HepG2 (cell line): Measurements from ENCODE around the gene LTC4S. TPM values are rescaled to one million over a fixed set of nuclear protein-coding genes. Genes with fewer than 3 reads are reported as not detected.

ENCODE experiments used
- ATAC-seq: fragments of 200-7000 bp; cut with Tn5 transposase; 3 replicates; pipeline ENCODE4 v1.9.1; 2020; ENCODE audit warnings: mild to moderate bottlenecking, moderate library complexity
- BruUV-seq: library from RNA; stranded (reverse); fragments of 400-500 nt; replicated peaks from 2 replicates; lab custom pipeline; 2021; lab: Mats Ljungman, UMichigan
- CTCF ChIA-PET: fragments of 300-600 bp; formaldehyde crosslinking; extraction: SDS; loops from one replicate; lab custom pipeline; 2021; ENCODE audit warnings: low total read pairs, inconsistent platforms, low intra/inter-chr PET ratio; lab: Yijun Ruan, JAX
- POLR2A ChIA-PET: fragments of 350-600 bp; sonication (Branson Sonifier 250); formaldehyde crosslinking; loops from one replicate; lab custom pipeline; 2020; ENCODE audit warnings: antibody characterized with exemption, inconsistent platforms; lab: Yijun Ruan, JAX
- DNase-seq: peaks from one replicate; pipeline ENCODE4 v3.0.0-alpha.2; 2015; ENCODE audit warnings: low spot score
- FAIRE-seq: peaks from 3 replicates; lab custom pipeline; 2011; peaks lifted over from hg19 to GRCh38; lab: Jason Lieb, UNC
- H2AFZ ChIP-seq: one replicate; pipeline ENCODE4 v1.6.1; 2011; ENCODE audit warnings: low read length, inconsistent platforms
- H3K27ac ChIP-seq: fragments of 300-600 bp; 3 replicates; pipeline ENCODE4 v1.8.0; 2011; ENCODE audit warnings: mixed run types, mild to moderate bottlenecking, mixed read lengths, low read length, inconsistent platforms; ENCODE audit not compliant: insufficient read depth; ENCODE audit errors: extremely low read length
- H3K27me3 ChIP-seq, 2 experiments: fragments of 200-600 bp in 1 of 2; 2 replicates in 1 of 2; 3 replicates in 1 of 2; pipeline versions ENCODE4 v1.6.0 to v1.8.0; 2011; ENCODE audit warnings: low read length in 2 of 2, mild to moderate bottlenecking in 2 of 2, moderate library complexity in 2 of 2, inconsistent platforms in 1 of 2; ENCODE audit not compliant: insufficient read depth in 2 of 2, control insufficient read depth in 1 of 2
- H3K36me3 ChIP-seq, 2 experiments: fragments of 200-600 bp in 1 of 2; replicated peaks in 1 of 2; 2 replicates in 1 of 2; 3 replicates in 1 of 2; pipeline versions ENCODE4 v1.5.1 to v1.8.0; 2011; ENCODE audit warnings: low read length in 2 of 2, inconsistent platforms in 1 of 2; ENCODE audit not compliant: insufficient read depth in 2 of 2, control insufficient read depth in 1 of 2
- H3K4me1 ChIP-seq: 2 replicates; pipeline ENCODE4 v1.5.1; 2012; ENCODE audit warnings: low read length, inconsistent platforms; ENCODE audit not compliant: insufficient read depth
- H3K4me2 ChIP-seq: 2 replicates; pipeline ENCODE4 v1.6.0; 2011; ENCODE audit warnings: low read depth, low read length, inconsistent platforms
- H3K4me3 ChIP-seq, 3 experiments: fragments of 200-600 bp in 1 of 3; sonication (generic), shearing (Covaris generic) in 1 of 3; replicated peaks in 1 of 3; 2 replicates each; pipeline ENCODE4 v1.5.1; 2011 to 2016; ENCODE audit warnings: low read length in 3 of 3, inconsistent platforms in 2 of 3, low read depth in 2 of 3, mild to moderate bottlenecking in 2 of 3, control low read depth in 1 of 3, mixed read lengths in 1 of 3; ENCODE audit not compliant: insufficient read depth in 1 of 3
- H3K79me2 ChIP-seq: one replicate; pipeline ENCODE4 v1.6.1; 2011; ENCODE audit warnings: low read length, inconsistent platforms; ENCODE audit not compliant: insufficient read depth
- H3K9ac ChIP-seq: 2 replicates; pipeline ENCODE4 v1.6.0; 2011; ENCODE audit warnings: mild to moderate bottlenecking, low read depth, low read length, inconsistent platforms; ENCODE audit not compliant: insufficient read depth
- H3K9me3 ChIP-seq: 2 replicates; pipeline ENCODE4 v1.5.1; 2012; ENCODE audit warnings: mild to moderate bottlenecking, low read length
- H4K20me1 ChIP-seq: 2 replicates; pipeline ENCODE4 v1.6.0; 2011; ENCODE audit warnings: inconsistent platforms, mild to moderate bottlenecking, low read length, moderate library complexity; ENCODE audit not compliant: insufficient read depth
- AGO1 ChIP-seq: fragments of 200-400 bp; formaldehyde crosslinking; IDR thresholded peaks from 2 replicates; pipeline ENCODE4 v1.6.1; 2017; ENCODE audit warnings: mild to moderate bottlenecking, low read depth, low read length, moderate library complexity; ENCODE audit not compliant: poor library complexity, severe bottlenecking
- AGO2 ChIP-seq: fragments of 200-400 bp; formaldehyde crosslinking; optimal IDR thresholded peaks from 2 replicates; pipeline ENCODE3; 2017; ENCODE audit warnings: mild to moderate bottlenecking, low read depth, low read length, moderate library complexity
- POLR2A ChIP-seq, 2 experiments: IDR thresholded peaks; 2 replicates each; pipeline ENCODE4 v1.6.1; 2011; ENCODE audit warnings: low read depth in 2 of 2, low read length in 2 of 2, mild to moderate bottlenecking in 1 of 2, moderate library complexity in 1 of 2; ENCODE audit not compliant: insufficient read depth in 1 of 2
- POLR2G ChIP-seq: fragments of 200-400 bp; formaldehyde crosslinking; IDR thresholded peaks from 2 replicates; pipeline ENCODE4 v1.6.1; 2018; ENCODE audit warnings: mild to moderate bottlenecking, low read depth, low read length, moderate library complexity
- RBM22 ChIP-seq: fragments of 200-400 bp; formaldehyde crosslinking; optimal IDR thresholded peaks from 2 replicates; pipeline ENCODE3; 2017; ENCODE audit warnings: mild to moderate bottlenecking, low read length, moderate library complexity
- SALL1 ChIP-seq: sonication (generic); formaldehyde crosslinking; IDR thresholded peaks from 2 replicates; pipeline ENCODE4 v1.8.0; 2022; ENCODE audit warnings: mild to moderate bottlenecking, missing genetic modification reagents
- ZNF546 ChIP-seq: sonication (generic); formaldehyde crosslinking; conservative IDR thresholded peaks from 2 replicates; pipeline ENCODE4 v1.8.1; 2023; ENCODE audit warnings: mild to moderate bottlenecking, missing genetic modification reagents
- WGBS: methylation state at CpG from one replicate; pipeline ENCODE4 v1.1.6; 2017; ENCODE audit warnings: low lambda C conversion rate; 5-methylcytosine and 5-hydroxymethylcytosine counted together
- in situ Hi-C: cut with HindIII; loops from 2 replicates; pipeline ENCODE4 v1.10.0; 2017; ENCODE audit warnings: low pct_unique_long_range_greater_than_20kb; ENCODE audit not compliant: extremely low pct_ligation_motif_present
- intact Hi-C: fragments of 100-400 bp; cut with micrococcal nuclease; formaldehyde crosslinking; loops from one replicate; pipeline ENCODE4 v1.10.0; 2022; ENCODE audit not compliant: unreplicated experiment
- microRNA counts: library from miRNA; unstranded; fragments of <30 nt; microRNA quantifications from one replicate; lab custom pipeline; 2015
- microRNA-seq: library from miRNA; unstranded; fragments of <30 nt; microRNA quantifications from one replicate; pipeline ENCODE4, GENCODE V29; 2020
- polyA plus RNA-seq, 8 experiments: library from polyadenylated mRNA; depleted of rRNA in 3 of 8; stranded (reverse) in 7 of 8; unstranded in 1 of 8; fragments of >200 nt; fragmentation: Illumina TruSeq in 4 of 8; extraction: Trizol in 4 of 8; gene quantifications; 2 replicates each; pipeline versions ENCODE4 v1.2.1 to v1.2.3, GENCODE V29; 2011 to 2016; ENCODE audit warnings: low read depth in 4 of 8, missing spikeins in 1 of 8, mixed read lengths in 1 of 8; ENCODE audit not compliant: insufficient read depth in 1 of 8
- small RNA-seq, 3 experiments: library from RNA; depleted of rRNA; stranded (forward); fragments of <200 nt; gene quantifications; one replicate each; pipeline ENCODE3, GENCODE V24; 2012; ENCODE audit warnings: low read depth in 2 of 3, low replicate concordance in 1 of 3; ENCODE audit not compliant: insufficient read length in 3 of 3, insufficient read depth in 2 of 3
- total RNA-seq, 5 experiments: library from RNA; depleted of rRNA; stranded (reverse); fragments of >200 nt; fragmentation: Illumina TruSeq; extraction: Trizol; gene quantifications; 2 replicates each; pipeline ENCODE4 v1.2.3, GENCODE V29; 2016; ENCODE audit warnings: low read depth in 1 of 5

LTC4S gene
- total and polyA plus RNA-seq, 2 of the 13 experiments (the other 11 are each of a cell fraction or from before 2014, with no cell fraction given) = 0.35 TPM; not detected in 1

- Histone ChIP-seq H3K4me3 (no peak overlapping the region), H3K4me1 (peaks cover 7% of the 10 kb centered on the region; the same call in 1 of the 2 replicates), H3K4me2 (no peak overlapping the region), H3K27ac (no peak overlapping the region), H3K36me3 (peaks cover 8 to 35% of the 10 kb centered on the region in 2 experiments; a peak in 3 of 5 replicates), H4K20me1 (peaks cover 8% of the 10 kb centered on the region; the same call in 1 of the 2 replicates), H3K9ac (no peak overlapping the region), H2AFZ (no peak overlapping the region), H3K79me2 (no peaks in the 10 kb centered on the region), H3K27me3 (no peaks in the 10 kb centered on the region), H3K9me3 (no peaks in the 10 kb centered on the region; the same call in 1 of the 2 replicates)
- TF ChIP-seq RBM22 (peak; percentile 35), ZNF546 (CRISPR knock-in tag) (no peak), AGO1 (peak; percentile 63), POLR2G (0 out of 2 replicates have a peak, but pooled peaks have one; percentile 14), AGO2 (peak; percentile 74), POLR2A (IDR thresholded peaks at IDR 0.05; ENCODE audit: insufficient read depth in 1 of 2, low read depth in 2 of 2, low read length in 2 of 2) (0 out of 4 replicates have a peak, but pooled peaks of 1 of the 2 experiments have one; percentile 25), SALL1 (CRISPR knock-in tag) (no peak)
- BruUV-seq = no TSS peak
- CTCF ChIA-PET = no interaction called here
- ATAC-seq = peak; percentile 2
- POLR2A ChIA-PET = interaction anchor here (1.5 kb wide), 1 partner anchor 16 kb away, joined by 3 read pairs; no protein-coding TSS in a partner anchor
- WGBS = 100% methylated on average over 1 of the region's 9 CpGs
- FAIRE-seq = no peak
- no peak for DNase-seq
- intact Hi-C loops (no loop called here), in situ Hi-C loops (no loop called here)
Measured at GRCh38 chr5:179841621-179842020, 47.8 kb downstream of the LTC4S start.

MicroRNA genes within 50 kb of the gene (microRNA counts, 767-probe panel; counts per million panel counts)
- microRNA hsa-miR-1229 (lab: Ali Mortazavi, UCI) = not detected

Small RNA genes within 50 kb of the gene (microRNA-seq; reads per million reads assigned to microRNA genes)
- 12.3 reads per million, percentile 49 among the genes with 10 or more reads in this experiment for gene MIR1229

Small RNA genes within 50 kb of the gene (small RNA-seq; reads per million reads assigned to genes)
- gene MIR1229 = 0 to 1.9 (median 0.33) reads per million in 3 experiments

Other genes starting within 250 kb of the LTC4S start
- gene RUFY1, start 243.4 kb upstream of the LTC4S start, total RNA-seq (2016; rRNA removed; fragmentation: Illumina TruSeq; extraction: Trizol) = 28.6 and 31.9 TPM in 2 replicates
- gene RUFY1, start 243.4 kb upstream of the LTC4S start, polyA plus RNA-seq (2011; rRNA removed) = 19.9 and 20.8 TPM in 2 replicates
- gene HNRNPH1, start 170.3 kb upstream of the LTC4S start, total RNA-seq (2016; rRNA removed; fragmentation: Illumina TruSeq; extraction: Trizol) = 807 and 1,064 TPM in 2 replicates
- 329 and 382 TPM in 2 replicates for gene HNRNPH1, start 170.3 kb upstream of the LTC4S start, polyA plus RNA-seq (2011; rRNA removed)
- gene CBY3, start 113.0 kb upstream of the LTC4S start, total RNA-seq (2016; rRNA removed; fragmentation: Illumina TruSeq; extraction: Trizol) = not detected in 2 replicates
- not detected in 2 replicates for gene CBY3, start 113.0 kb upstream of the LTC4S start, polyA plus RNA-seq (2011; rRNA removed)
- 438 and 680 TPM in 2 replicates for gene CANX, start 95.0 kb upstream of the LTC4S start, total RNA-seq (2016; rRNA removed; fragmentation: Illumina TruSeq; extraction: Trizol)
- 477 and 480 TPM in 2 replicates for gene CANX, start 95.0 kb upstream of the LTC4S start, polyA plus RNA-seq (2011; rRNA removed)
- 10.0 and 12.1 TPM in 2 replicates for gene MAML1, start 61.2 kb upstream of the LTC4S start, total RNA-seq (2016; rRNA removed; fragmentation: Illumina TruSeq; extraction: Trizol)
- 9.5 and 10.8 TPM in 2 replicates for gene MAML1, start 61.2 kb upstream of the LTC4S start, polyA plus RNA-seq (2011; rRNA removed)
- gene MGAT4B, start 12.9 kb downstream of the LTC4S start, total RNA-seq (2016; rRNA removed; fragmentation: Illumina TruSeq; extraction: Trizol) = 69.2 and 93.5 TPM in 2 replicates
- 130 and 170 TPM in 2 replicates for gene MGAT4B, start 12.9 kb downstream of the LTC4S start, polyA plus RNA-seq (2011; rRNA removed)
- gene SQSTM1, start 26.9 kb downstream of the LTC4S start, total RNA-seq (2016; rRNA removed; fragmentation: Illumina TruSeq; extraction: Trizol) = 160 and 161 TPM in 2 replicates
- gene SQSTM1, start 26.9 kb downstream of the LTC4S start, polyA plus RNA-seq (2011; rRNA removed) = 90.9 and 126 TPM in 2 replicates
- 11.3 and 15.5 TPM in 2 replicates for gene MRNIP, start 64.8 kb downstream of the LTC4S start, total RNA-seq (2016; rRNA removed; fragmentation: Illumina TruSeq; extraction: Trizol)
- gene MRNIP, start 64.8 kb downstream of the LTC4S start, polyA plus RNA-seq (2011; rRNA removed) = 32.6 and 34.1 TPM in 2 replicates
- gene TBC1D9B, start 113.9 kb downstream of the LTC4S start, total RNA-seq (2016; rRNA removed; fragmentation: Illumina TruSeq; extraction: Trizol) = 26.8 and 35.0 TPM in 2 replicates
- gene TBC1D9B, start 113.9 kb downstream of the LTC4S start, polyA plus RNA-seq (2011; rRNA removed) = 50.0 and 59.5 TPM in 2 replicates